CD4-positive, alpha-beta T cell treated with Interleukin-17A for 4 hours (primary cell): ENCODE data around the gene GRK4.
"Not testable (repeated sequence)": the region's sequence is repeated elsewhere in the genome, so short reads cannot be mapped to it uniquely, and the experiment has no call there.

Source experiments
- DNase-seq: peaks from one replicate; pipeline ENCODE4 v3.0.0-alpha.2; 2020; ENCODE audit warnings: mixed read lengths

GRK4 gene

DNA sequence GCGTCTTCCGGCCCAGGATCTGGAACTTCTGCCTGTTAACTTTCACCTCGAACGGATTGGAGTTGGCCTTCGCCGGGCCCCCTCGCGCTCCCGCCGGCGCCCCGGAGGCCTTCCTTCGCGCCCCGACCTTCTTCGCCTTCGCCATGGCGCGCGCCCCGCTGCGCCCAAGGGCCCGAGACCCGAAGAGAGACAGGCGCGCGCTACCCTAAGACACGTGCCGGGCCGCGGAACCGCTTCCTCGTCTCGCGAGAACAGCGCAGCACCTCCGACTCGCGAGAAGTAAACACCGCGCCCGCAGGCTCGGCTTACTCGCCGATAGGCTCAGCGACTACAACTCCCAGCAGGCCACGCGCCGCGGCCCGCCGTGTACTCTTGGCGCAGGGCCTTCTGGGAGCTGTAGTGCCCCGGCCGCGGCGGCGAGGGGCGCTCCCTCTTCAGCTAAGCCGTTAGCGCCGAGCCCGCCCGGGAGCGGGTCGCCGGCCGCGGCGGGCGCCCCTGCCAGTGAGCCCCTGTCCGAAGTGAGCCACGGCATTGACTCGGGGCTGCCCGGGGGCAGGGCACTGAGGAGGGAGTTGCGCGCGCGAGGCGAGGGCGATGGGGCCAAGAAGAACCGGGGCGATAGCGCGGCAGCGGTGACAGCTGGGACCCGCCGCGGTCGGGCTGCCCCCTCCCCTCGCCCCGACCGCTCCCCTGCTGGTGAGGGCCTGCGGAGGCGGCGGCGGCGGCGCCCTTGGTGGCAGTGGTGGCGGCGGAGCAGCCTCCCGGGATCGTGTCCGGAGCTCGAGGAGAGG, at the start of gene GRK4, which contains the start of gene NOP14:
Gene GRK4, plus strand, starts transcription at position 397 of the 791 bp plus-strand sequence. CDS start 500 bp downstream, outside the sequence.
Gene NOP14, minus strand, starts transcription at position 232 of the 791 bp plus-strand sequence. Its CDS starts 87 bp downstream, at position 145.
- peak; percentile 97 for DNase-seq

GRCh38 chr4:2914256-2915126, 48.9 kb upstream of the GRK4 start:
- DNase-seq: no peak

GRCh38 chr4:2915789-2916188, 47.6 kb upstream of the GRK4 start:
- no peak for DNase-seq

- DNase-seq: not testable (repeated sequence)
These were observed 46.7 kb upstream of the GRK4 start for GRCh38 chr4:2916696-2917095.

- not testable (repeated sequence) for DNase-seq
These were observed 45.1 kb upstream of the GRK4 start for GRCh38 chr4:2918300-2918699.

DNA sequence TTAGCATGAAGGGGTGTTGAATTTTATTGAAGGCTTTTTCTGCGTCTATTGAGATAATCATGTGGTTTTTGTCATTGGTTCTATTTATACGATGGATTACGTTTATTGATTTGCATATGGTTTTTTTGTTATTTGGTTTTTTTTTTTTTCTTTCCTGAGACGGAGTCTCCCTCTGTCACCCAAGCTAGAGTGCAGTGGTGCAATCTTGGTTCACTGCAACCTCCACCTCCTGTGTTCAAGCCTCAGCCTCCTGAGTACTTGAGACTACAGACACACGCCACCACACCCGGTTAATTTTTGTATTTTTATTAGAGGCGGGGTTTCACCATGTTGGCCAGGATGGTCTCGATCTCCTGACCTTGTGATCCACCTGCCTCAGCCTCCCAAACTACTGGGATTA, 44.7 kb upstream of the GRK4 start:
- DNase-seq: not testable (repeated sequence)

- not testable (repeated sequence) for DNase-seq
These were observed 40.8 kb upstream of the GRK4 start for GRCh38 chr4:2922453-2923101.

GRCh38 chr4:2923141-2923551, 40.2 kb upstream of the GRK4 start:
- DNase-seq: no peak

- DNase-seq: no peak
These were observed 39.6 kb upstream of the GRK4 start for GRCh38 chr4:2923668-2924173.

DNA sequence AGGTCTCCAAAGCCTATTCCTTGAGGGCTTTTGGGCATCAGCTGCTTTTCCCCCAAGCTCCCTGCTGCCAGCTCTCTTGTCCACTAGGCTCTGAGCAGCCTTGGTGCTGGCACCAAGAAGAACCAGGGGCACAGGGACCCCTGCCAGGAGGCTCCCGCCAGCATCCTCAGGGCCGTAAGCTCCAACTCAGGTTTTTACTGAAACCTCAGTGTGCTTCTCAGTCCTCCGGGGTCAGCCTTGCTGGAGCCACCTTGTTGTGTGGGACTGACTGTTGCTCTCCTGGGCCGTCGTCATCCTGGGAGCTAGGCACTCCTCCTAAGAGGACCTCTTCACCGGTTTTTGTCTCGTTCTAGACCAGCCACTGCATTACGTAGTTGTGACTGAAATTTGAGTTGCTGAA, 39.1 kb upstream of the GRK4 start:
- no peak for DNase-seq

DNA sequence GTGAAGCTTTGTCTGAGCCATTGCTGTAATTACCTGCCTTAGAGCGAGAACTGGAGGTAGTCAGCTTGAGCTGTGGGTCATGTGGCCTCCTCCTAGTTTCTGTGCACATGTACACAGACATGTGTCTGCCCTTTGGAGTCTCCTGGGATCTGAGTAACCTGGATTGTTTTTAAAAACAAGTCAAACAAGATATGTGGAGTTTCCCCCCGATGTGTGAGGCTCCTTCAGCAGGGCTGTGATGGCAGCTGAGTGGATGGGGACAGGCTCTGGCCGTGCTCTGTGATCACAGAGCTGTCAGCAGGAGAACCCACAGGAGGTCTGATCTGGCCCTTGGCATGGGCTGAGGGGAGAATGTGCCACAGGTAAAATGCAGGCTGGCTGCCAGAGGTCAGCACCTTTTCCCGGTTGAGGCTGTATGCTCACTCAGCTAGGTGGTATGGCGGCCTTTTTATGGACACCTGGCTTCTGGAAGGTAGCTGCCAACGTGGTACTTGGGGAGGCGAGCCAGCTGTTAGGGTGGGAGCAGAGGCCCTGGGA, 38.5 kb upstream of the GRK4 start:
- DNase-seq: no peak

DNA sequence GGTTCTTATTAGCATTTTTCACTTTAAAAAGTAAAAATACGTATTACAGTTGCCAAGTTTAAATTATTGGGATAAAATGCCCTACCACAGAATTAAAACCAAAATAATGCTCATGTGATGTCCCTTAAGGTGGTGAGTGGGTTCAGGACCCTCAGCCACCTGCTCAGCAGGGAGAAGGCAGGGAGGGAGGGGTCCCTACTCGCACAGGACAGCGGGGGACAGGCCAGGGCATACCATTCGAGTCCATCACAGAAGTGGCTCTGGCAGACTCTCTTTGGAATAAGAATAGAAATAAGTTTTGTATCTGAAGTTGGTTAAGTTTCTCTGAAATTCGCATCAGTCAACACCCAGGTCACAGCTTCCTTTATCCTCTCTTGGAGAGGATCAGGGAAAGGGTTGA, 37.9 kb upstream of the GRK4 start:
- no peak for DNase-seq

- DNase-seq: no peak
These were observed 37.2 kb upstream of the GRK4 start for GRCh38 chr4:2925931-2926860.

GRCh38 chr4:2927016-2927695, 36.2 kb upstream of the GRK4 start:
- no peak for DNase-seq

- no peak for DNase-seq
These were observed 35.7 kb upstream of the GRK4 start for GRCh38 chr4:2927696-2928075.

DNA sequence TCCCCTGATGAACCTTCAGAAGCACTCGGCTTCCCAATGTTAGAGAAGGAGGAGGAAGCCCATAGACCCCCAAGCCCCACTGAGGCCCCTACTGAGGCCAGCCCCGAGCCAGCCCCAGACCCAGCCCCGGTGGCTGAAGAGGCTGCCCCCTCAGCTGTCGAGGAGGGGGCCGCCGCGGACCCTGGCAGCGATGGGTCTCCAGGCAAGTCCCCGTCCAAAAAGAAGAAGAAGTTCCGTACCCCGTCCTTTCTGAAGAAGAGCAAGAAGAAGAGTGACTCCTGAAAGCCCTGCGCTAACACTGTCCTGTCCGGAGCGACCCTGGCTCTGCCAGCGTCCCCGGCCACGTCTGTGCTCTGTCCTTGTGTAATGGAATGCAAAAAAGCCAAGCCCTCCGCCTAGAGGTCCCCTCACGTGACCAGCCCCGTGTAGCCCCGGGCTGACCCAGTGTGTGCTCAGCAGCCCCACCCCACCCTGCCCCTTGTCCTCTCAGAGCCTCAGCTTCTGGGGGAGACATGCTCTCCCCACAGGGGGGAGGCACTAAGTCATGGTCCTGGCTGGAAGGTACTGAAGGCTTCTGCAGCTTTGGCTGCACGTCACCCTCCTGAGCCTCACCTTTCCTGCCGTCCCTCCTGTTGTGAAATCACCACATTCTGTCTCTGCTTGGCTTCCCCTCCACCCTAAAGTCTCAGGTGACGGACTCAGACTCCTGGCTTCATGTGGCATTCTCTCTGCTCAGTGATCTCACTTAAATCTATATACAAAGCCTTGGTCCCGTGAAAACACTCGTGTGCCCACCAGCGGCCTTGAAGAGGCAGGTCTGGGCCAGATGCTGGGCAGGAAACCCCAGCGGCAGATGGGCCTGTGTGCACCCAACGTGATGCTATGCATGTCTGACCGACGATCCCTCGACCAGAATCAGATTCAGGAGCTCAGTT, 34.9 kb upstream of the GRK4 start:
- no peak for DNase-seq

DNA sequence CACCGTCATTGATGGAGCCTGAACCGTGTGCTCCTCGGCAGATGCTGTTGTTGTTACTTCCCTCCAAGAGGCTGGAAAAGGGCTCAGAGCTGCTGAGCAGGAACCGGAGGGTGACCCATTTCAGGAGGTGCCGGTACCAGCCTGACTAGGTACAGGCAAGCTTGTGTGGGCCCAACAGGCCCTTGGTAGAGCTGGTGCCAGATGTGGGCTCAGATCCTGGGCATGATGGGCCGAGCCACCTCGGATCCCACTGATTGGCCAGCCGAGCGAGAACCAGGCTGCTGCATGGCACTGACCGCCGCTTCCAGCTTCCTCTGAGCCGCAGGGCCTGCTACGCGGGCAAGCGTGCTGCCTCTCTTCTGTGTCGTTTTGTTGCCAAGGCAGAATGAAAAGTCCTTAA, 33.9 kb upstream of the GRK4 start:
- no peak for DNase-seq

DNA sequence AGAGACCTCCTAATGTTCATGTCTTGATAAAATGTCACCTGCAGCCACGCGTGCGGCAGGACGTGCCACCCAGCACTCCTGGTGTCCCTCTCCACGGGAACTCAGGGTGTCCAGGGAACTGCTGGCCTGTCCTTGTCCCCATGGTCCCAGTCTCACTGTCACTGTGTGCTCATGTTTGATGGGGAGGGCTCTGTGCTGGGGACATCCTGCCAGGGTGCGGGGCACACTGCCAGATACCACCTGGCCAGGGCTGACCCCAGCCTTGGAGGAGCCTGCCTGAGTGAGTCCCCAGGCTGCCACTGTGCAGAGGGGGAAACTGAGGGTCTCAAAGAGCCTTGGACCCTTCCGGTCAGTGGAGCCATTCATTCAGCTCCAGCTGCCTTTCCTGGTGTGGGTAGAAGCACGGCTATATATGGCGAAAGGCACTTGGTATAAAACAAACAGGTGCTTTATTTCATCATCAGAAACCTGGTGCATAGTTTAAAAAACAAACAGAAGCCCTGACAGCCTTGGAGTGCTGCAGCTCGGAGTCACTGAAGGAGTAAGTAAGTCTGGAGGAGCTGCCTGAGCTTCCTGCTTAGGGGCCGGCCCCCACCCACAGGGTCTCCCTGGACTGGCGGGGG, 33.1 kb upstream of the GRK4 start:
- DNase-seq: no peak

DNA sequence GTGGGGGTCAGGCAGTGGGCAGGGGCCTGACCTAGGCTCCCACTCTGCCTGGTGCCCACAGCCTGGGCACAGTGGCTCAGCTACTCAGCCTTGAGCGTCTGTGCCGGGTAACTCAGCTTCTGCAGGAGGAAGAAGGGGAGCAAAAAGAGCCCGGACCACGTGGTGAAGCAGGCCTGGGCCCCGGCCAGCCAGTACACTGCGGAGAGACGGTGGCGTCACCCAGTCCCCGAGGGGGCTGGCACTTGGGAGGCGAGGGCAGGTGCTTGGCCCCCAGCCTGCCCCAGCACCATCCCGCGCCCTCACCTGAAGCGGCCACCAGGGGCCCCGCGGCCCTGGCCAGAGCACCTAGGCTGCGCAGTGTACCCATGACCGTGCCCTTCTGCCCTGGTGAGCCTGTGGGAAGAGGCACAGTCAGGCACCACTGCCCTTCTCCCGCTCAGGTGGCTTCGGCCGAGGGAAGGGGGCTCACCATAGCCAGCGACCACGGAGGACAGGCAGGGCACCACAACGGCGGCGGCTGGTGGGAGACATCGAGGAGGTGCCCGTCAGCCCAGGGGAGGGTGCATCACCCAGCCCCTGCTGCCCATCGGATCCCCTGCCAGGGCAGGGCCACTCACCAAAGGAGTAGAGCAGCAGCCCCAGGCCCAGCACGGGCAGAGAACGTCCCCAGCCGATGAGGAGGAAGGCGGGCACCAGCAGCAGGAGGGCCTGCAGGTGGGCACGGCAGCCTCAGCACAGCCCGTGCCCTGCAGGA, 32.4 kb upstream of the GRK4 start:
- DNase-seq: no peak
